BLaER1 (cell line): ENCODE data around the gene IL9.

Experiments used
- H3K27ac ChIP-seq: shearing (Covaris generic); formaldehyde crosslinking; 2 replicates; pipeline ENCODE4 v1.8.1; 2022
- H3K27me3 ChIP-seq: shearing (Covaris generic); formaldehyde crosslinking; 2 replicates; pipeline ENCODE4 v1.8.1; 2022
- H3K36me3 ChIP-seq: shearing (Covaris generic); formaldehyde crosslinking; 2 replicates; pipeline ENCODE4 v1.8.1; 2022
- H3K4me1 ChIP-seq: shearing (Covaris generic); formaldehyde crosslinking; 2 replicates; pipeline ENCODE4 v1.8.1; 2022
- H3K4me2 ChIP-seq: shearing (Covaris generic); formaldehyde crosslinking; 2 replicates; pipeline ENCODE4 v1.8.1; 2022
- H3K4me3 ChIP-seq: shearing (Covaris generic); formaldehyde crosslinking; 2 replicates; pipeline ENCODE4 v1.8.1; 2022
- H3K9ac ChIP-seq: shearing (Covaris generic); formaldehyde crosslinking; 2 replicates; pipeline ENCODE4 v1.8.1; 2022
- H3K9me3 ChIP-seq: shearing (Covaris generic); formaldehyde crosslinking; 2 replicates; pipeline ENCODE4 v1.8.1; 2022
- H4K20me1 ChIP-seq: shearing (Covaris generic); formaldehyde crosslinking; 2 replicates; pipeline ENCODE4 v1.8.1; 2022
- Cebpa-rat ChIP-seq: shearing (Covaris generic); IDR thresholded peaks from 2 replicates; pipeline ENCODE4 v1.8.1; 2022

Gene IL9

GRCh38 chr5:135871268-135871915 is 24.2 kb downstream of the IL9 start:
- H3K4me1 ChIP-seq: no peaks in the 10 kb centered on the region
- H3K9ac ChIP-seq: no peak overlapping the region
- H4K20me1 ChIP-seq: no peaks in the 10 kb centered on the region
- no peaks in the 10 kb centered on the region for H3K36me3 ChIP-seq
- no peak for TF ChIP-seq Cebpa-rat
- H3K27me3 ChIP-seq: no peaks in the 10 kb centered on the region
- no peak overlapping the region for H3K4me3 ChIP-seq
- no peak overlapping the region for H3K4me2 ChIP-seq
- H3K27ac ChIP-seq: no peak overlapping the region
- H3K9me3 ChIP-seq: no peaks in the 10 kb centered on the region

GRCh38 chr5:135869935-135870334 is 25.7 kb downstream of the IL9 start:
- Histone ChIP-seq H3K4me2 (no peak overlapping the region), H3K9me3 (no peaks in the 10 kb centered on the region), H3K4me3 (no peak overlapping the region), H3K27me3 (no peaks in the 10 kb centered on the region), H3K36me3 (no peaks in the 10 kb centered on the region), H3K4me1 (no peaks in the 10 kb centered on the region), H4K20me1 (no peaks in the 10 kb centered on the region), H3K27ac (no peak overlapping the region), H3K9ac (no peak overlapping the region)
- no peak for TF ChIP-seq Cebpa-rat

- Histone ChIP-seq H3K27ac (no peak overlapping the region), H3K36me3 (no peaks in the 10 kb centered on the region), H3K4me3 (no peak overlapping the region), H3K4me2 (no peak overlapping the region), H3K4me1 (no peaks in the 10 kb centered on the region), H3K9ac (no peak overlapping the region), H4K20me1 (no peaks in the 10 kb centered on the region), H3K9me3 (no peaks in the 10 kb centered on the region), H3K27me3 (no peaks in the 10 kb centered on the region)
- no peak for TF ChIP-seq Cebpa-rat
These were observed 26.4 kb downstream of the IL9 start for GRCh38 chr5:135869276-135869675.

DNA sequence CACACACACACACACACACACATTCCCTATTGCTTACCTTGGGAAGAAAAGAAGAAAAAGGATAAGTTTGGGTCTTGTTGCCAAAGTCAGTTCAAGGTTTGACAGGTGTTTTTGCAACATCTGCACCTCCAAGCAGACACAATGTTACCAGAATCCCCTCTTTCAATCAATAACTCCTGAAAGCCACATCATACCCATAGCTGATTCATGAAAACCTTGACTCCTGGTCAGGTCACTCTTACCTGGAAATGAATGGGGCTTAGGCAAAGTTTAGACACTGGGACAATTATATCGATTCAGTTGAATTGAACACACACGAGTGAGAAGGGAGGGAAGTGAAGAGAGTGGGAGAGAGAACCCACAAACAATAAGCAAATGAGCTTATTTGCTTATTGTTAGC is 27.0 kb downstream of the IL9 start:
- Histone ChIP-seq H3K27ac (no peak overlapping the region), H4K20me1 (no peaks in the 10 kb centered on the region), H3K4me3 (no peak overlapping the region), H3K4me2 (no peak overlapping the region), H3K9ac (no peak overlapping the region), H3K36me3 (no peaks in the 10 kb centered on the region), H3K27me3 (no peaks in the 10 kb centered on the region), H3K9me3 (no peaks in the 10 kb centered on the region), H3K4me1 (no peaks in the 10 kb centered on the region)
- no peak for TF ChIP-seq Cebpa-rat

- Histone ChIP-seq H3K36me3 (no peaks in the 10 kb centered on the region), H3K4me2 (no peak overlapping the region), H3K27me3 (no peaks in the 10 kb centered on the region), H3K4me1 (no peaks in the 10 kb centered on the region), H3K4me3 (no peak overlapping the region), H3K9me3 (no peaks in the 10 kb centered on the region), H4K20me1 (no peaks in the 10 kb centered on the region), H3K27ac (no peak overlapping the region), H3K9ac (no peak overlapping the region)
- no peak for TF ChIP-seq Cebpa-rat
These were observed 28.0 kb downstream of the IL9 start for GRCh38 chr5:135867599-135867998.

- Histone ChIP-seq H3K4me3 (no peak overlapping the region), H4K20me1 (no peaks in the 10 kb centered on the region), H3K4me1 (no peaks in the 10 kb centered on the region), H3K9me3 (no peaks in the 10 kb centered on the region), H3K9ac (no peak overlapping the region), H3K4me2 (no peak overlapping the region), H3K27me3 (no peaks in the 10 kb centered on the region), H3K36me3 (no peaks in the 10 kb centered on the region), H3K27ac (no peak overlapping the region)
- no peak for TF ChIP-seq Cebpa-rat
These were observed 29.6 kb downstream of the IL9 start for GRCh38 chr5:135866016-135866415.

DNA sequence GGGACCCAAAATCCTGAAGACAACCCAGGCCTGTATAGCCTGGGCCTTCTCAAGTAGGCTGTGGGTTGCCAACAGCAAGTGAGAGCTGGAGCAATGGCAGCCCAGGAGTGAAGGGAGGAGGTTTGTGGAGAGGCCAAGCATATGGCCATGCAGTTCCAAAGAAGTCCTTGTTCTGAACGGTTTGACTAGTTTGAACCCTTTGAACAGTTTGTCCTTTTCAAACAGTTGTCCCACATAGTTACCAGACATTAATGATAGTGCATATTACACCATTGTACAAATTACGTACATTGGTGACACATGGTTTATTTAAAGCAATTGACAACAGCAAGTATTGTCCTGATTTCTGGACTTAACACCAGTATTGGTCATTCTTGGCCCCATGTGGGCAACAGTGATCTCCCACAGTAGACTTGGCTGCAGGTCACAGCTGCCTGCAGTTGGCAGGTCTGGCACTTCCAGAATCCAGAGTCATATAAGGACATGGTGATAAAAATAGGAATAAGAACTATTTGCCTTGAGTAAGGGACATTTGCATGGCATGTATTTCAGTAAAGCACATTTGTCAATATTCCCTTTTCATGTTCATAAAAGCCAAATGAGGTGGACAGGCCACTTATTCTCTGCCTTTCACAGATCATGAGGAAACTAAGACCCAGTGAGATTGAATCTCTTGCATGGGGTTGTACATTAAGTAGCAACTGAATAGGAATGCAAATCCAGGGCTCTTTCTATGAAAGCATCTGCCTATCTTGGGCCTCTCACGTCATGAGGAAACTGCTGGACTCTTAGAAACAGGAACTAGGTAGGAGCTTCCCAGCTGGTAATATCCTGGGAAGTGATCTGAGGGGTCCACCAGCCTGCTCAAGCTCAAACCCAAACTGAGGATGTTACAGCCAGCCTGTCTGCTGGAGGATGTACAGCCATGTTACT is 30.9 kb downstream of the IL9 start:
- Histone ChIP-seq H3K4me2 (no peak overlapping the region), H3K27ac (no peak overlapping the region), H4K20me1 (no peaks in the 10 kb centered on the region), H3K36me3 (no peaks in the 10 kb centered on the region), H3K9ac (no peak overlapping the region), H3K4me1 (no peaks in the 10 kb centered on the region), H3K9me3 (no peaks in the 10 kb centered on the region), H3K4me3 (no peak overlapping the region), H3K27me3 (no peaks in the 10 kb centered on the region)
- TF ChIP-seq Cebpa-rat: no peak

DNA sequence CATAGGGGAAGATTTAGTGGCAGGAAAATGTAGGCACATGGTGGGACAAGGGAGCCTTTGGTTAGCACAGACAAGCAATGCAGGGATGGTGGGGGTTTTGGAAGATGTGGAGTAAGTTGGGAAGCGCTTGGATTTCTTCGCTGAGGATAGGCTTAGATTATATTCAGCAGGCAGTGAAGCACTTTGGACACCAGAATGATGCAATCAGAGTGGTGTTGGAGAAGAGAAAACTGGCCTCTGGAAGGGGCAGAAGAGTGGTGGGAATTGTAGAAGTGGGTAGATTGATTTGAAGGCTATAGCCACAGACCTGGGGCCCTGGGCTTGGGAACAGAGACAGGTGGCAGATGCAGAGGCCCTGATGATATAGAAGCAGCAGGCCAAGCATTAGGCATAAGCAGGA is 32.9 kb downstream of the IL9 start:
- Histone ChIP-seq H3K27me3 (no peaks in the 10 kb centered on the region), H3K36me3 (no peaks in the 10 kb centered on the region), H3K27ac (no peak overlapping the region), H4K20me1 (no peaks in the 10 kb centered on the region), H3K4me2 (no peak overlapping the region), H3K4me3 (no peak overlapping the region), H3K9ac (no peak overlapping the region), H3K9me3 (peaks cover 14% of the 10 kb centered on the region; the same call in 1 of the 2 replicates), H3K4me1 (no peaks in the 10 kb centered on the region)
- no peak for TF ChIP-seq Cebpa-rat

GRCh38 chr5:135862086-135862485 is 33.6 kb downstream of the IL9 start:
- no peak for TF ChIP-seq Cebpa-rat
- no peaks in the 10 kb centered on the region for H3K4me1 ChIP-seq
- H3K27me3 ChIP-seq: no peaks in the 10 kb centered on the region
- no peaks in the 10 kb centered on the region for H3K36me3 ChIP-seq
- no peak overlapping the region for H3K4me2 ChIP-seq
- H3K9ac ChIP-seq: no peak overlapping the region
- peaks cover 14% of the 10 kb centered on the region; the same call in 1 of the 2 replicates for H3K9me3 ChIP-seq
- H3K4me3 ChIP-seq: no peak overlapping the region
- H3K27ac ChIP-seq: no peak overlapping the region
- no peaks in the 10 kb centered on the region for H4K20me1 ChIP-seq

- no peaks in the 10 kb centered on the region for H3K36me3 ChIP-seq
- H3K9me3 ChIP-seq: peaks cover 14% of the 10 kb centered on the region; the same call in 1 of the 2 replicates
- no peak overlapping the region for H3K27ac ChIP-seq
- no peak overlapping the region for H3K9ac ChIP-seq
- H3K4me3 ChIP-seq: no peak overlapping the region
- no peak for TF ChIP-seq Cebpa-rat
- H3K27me3 ChIP-seq: no peaks in the 10 kb centered on the region
- no peaks in the 10 kb centered on the region for H3K4me1 ChIP-seq
- no peak overlapping the region for H3K4me2 ChIP-seq
- no peaks in the 10 kb centered on the region for H4K20me1 ChIP-seq
These were observed 34.0 kb downstream of the IL9 start for GRCh38 chr5:135861641-135862040.
